Middle frontal gyrus (tissue), 1 donor: ENCODE results near the gene MMAB.

Source experiments
- DNase-seq: peaks from one replicate; pipeline ENCODE4 v3.0.0-alpha.2; 2015; ENCODE audit warnings: low spot score; ENCODE audit errors: extremely low spot score

Gene MMAB

GRCh38 chr12:109517619-109518018 is 55.7 kb downstream of the MMAB start:
- no peak for DNase-seq

GRCh38 chr12:109513977-109514376 is 59.3 kb downstream of the MMAB start:
- DNase-seq = no peak

GRCh38 chr12:109513051-109513450 is 60.3 kb downstream of the MMAB start:
- no peak for DNase-seq

DNA sequence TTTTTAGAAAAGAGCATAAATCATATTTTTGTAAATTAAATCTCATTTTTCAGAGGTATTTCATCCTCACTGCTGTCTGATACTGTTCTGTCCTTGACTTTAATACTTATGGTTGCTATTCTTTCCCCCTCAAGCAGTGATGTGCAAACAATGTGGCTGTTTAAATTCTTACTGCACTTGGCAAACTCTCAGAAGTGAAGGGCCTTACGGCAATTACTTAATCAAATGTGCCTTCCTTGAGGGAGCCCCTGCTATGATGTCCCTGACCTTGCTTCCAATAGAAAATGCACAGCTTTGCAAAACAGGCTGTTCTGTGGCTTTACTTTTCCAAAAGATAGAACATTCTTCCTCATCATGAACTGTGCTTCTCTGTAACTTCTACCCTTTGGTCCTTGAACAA is 60.7 kb downstream of the MMAB start:
- no peak for DNase-seq

DNA sequence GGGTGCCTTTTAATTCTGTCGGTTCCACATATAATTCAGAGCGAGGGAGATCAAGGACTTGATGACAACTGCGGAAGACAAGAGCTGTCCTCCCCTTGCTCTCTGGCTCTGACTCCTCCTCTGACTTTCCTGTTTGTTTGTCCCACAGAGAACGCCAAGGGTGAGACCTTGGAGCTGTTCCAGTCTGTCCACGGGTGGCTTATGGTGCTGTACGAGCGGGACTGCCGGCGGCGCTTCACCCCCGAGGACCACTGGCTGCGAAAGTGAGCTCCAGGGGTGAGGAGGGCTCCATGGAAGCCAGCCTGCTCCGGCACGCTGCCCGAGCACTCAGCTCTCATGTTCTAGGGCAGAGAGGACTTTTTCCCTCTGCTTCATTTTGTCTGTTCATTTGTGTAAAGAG is 63.1 kb downstream of the MMAB start:
- no peak for DNase-seq

DNA sequence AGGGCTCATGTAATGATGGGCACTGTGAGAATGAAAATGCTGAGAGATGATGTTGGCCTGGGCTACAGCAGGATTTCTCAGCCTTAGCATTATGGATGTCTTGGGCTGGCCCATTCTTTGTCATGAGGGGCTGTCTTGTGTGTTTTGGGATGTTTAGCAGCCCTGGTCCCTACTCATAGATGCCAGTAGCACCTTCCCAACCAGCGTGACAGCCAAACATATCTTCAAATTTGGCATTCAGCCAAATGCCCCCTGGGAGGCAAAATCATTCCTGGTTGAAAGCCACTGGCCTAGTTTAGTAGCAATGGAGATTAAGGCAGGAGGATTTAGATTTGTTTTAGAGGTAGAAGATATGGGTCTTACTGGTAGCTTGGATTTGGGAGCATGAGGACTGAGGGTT is 69.2 kb downstream of the MMAB start:
- DNase-seq = no peak
